ENCODE data around the gene ADAM17. TPM values are rescaled to one million over a fixed set of nuclear protein-coding genes. Genes with fewer than 3 reads are reported as not detected.

The ADAM17 gene
- total and polyA plus RNA-seq, 9 of the 15 experiments (the other 6 are each of a cell fraction or from before 2014, with no cell fraction given) = 5.8 to 30.0 (median 19.0) TPM

DNA sequence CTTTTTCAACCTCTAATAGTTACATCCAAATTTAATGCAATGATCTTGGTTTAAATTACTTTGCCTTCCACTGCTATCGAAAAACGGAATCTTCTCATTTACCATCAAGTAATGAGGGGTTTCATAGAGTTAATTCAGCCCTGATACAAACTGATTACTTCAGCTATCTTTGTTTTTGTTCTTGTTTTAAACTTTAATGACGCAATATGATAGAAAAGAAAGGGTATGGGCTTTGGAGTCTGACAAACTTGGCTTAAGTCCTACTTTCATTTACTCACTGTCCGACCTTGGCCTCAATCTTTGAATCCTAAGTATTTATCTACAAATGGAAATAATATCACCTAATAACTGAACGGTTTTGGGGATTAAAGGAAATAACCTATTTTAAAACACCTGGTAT is 16.1 kb downstream of the ADAM17 start:
- Histone ChIP-seq H3K9ac (ENCODE audit: insufficient read depth in 1 of 2, low read depth in 2 of 2, low read length in 2 of 2) (no peak overlapping the region), H4K20me1 (replicated peaks; ENCODE audit: control insufficient read depth, insufficient read depth, low read length) (no peaks in the 10 kb centered on the region)
- ATAC-seq = no peak

More for the DNA sequence above, 16.1 kb downstream of the ADAM17 start:
- Histone ChIP-seq H3K79me2 (ENCODE audit: control insufficient read depth, insufficient read depth, low read length) (peaks cover 30% of the 10 kb centered on the region), H3K4me2 (ENCODE audit: insufficient read depth, low read length) (no peak overlapping the region), H2AFZ (ENCODE audit: low read depth, low read length) (no peak overlapping the region), H3K9me1 (ENCODE audit: control insufficient read depth, insufficient read depth, low read length) (no peaks in the 10 kb centered on the region), H3K4me3 (no peak overlapping the region), H3K27ac (ENCODE audit: extremely low read depth, low read depth, low read length) (no peak overlapping the region), H3K9me3 (replicated peaks; ENCODE audit: control insufficient read depth, insufficient read depth, low read depth, low read length) (no peaks in the 10 kb centered on the region), H3K4me1 (replicated peaks in 1 of 2; ENCODE audit: control insufficient read depth in 2 of 2, insufficient read depth in 2 of 2, low read length in 2 of 2) (no peaks in the 10 kb centered on the region), H3K27me3 (ENCODE audit: control insufficient read depth in 2 of 2, insufficient read depth in 2 of 2, low read length in 2 of 2) (no peaks in the 10 kb centered on the region), H3K36me3 (ENCODE audit: control insufficient read depth, insufficient read depth, low read length) (peaks cover 35% of the 10 kb centered on the region; the same call in 2 of the 3 replicates)
- intact Hi-C loops (cut with micrococcal nuclease) = no loop called here
- in situ Hi-C loops (cut with MboI) = no loop called here
- DNase-seq (ENCODE audit: extremely low read depth in 1 of 4, low spot score in 3 of 4) (no peak), FAIRE-seq (no peak)
- ChIA-PET CTCF (ENCODE audit: low intra/inter-chr PET ratio) (no interaction called here), POLR2A (interaction anchor here (0.7 to 2.8 kb wide), 6 partner anchors 8 to 103 kb away, joined by 3 to 9 read pairs (median 3); partner anchors contain the start of gene ADAM17)
- TF ChIP-seq RBM34 (IDR thresholded peaks at IDR 0.05; ENCODE audit: borderline replicate concordance, insufficient read depth, low read length) (no peak), CEBPG (CRISPR knock-in tag; IDR thresholded peaks at IDR 0.05) (no peak), CEBPG (tag; conservative IDR thresholded peaks at IDR 0.05 in 1 of 2, IDR thresholded peaks at IDR 0.05 in 1 of 2) (peak in 1 of 2 experiments; percentile 38; a peak in 1 of 4 replicates), MAZ (CRISPR knock-in tag; conservative IDR thresholded peaks at IDR 0.05 in 1 of 2, IDR thresholded peaks at IDR 0.05 in 1 of 2) (no peak)
- TF ChIP-seq, protein P1, sequence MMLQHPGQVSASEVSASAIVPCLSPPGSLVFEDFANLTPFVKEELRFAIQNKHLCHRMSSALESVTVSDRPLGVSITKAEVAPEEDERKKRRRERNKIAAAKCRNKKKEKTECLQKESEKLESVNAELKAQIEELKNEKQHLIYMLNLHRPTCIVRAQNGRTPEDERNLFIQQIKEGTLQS (IDR thresholded peaks at IDR 0.05) = 0 out of 2 replicates have a peak, but pooled peaks have one; percentile 22
- TF ChIP-seq, protein P1 (CRISPR knock-in tag; conservative IDR thresholded peaks at IDR 0.05) = no peak
- TF ChIP-seq, protein P2, sequence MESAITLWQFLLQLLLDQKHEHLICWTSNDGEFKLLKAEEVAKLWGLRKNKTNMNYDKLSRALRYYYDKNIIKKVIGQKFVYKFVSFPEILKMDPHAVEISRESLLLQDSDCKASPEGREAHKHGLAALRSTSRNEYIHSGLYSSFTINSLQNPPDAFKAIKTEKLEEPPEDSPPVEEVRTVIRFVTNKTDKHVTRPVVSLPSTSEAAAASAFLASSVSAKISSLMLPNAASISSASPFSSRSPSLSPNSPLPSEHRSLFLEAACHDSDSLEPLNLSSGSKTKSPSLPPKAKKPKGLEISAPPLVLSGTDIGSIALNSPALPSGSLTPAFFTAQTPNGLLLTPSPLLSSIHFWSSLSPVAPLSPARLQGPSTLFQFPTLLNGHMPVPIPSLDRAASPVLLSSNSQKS (CRISPR knock-in tag; IDR thresholded peaks at IDR 0.05) = no peak
- WGBS (ENCODE audit: insufficient coverage, low coverage, missing lambda C conversion rate) = 94% methylated on average over 5 of the region's 5 CpGs
- no TSS peak for BruUV-seq (replicated peaks)
